NCI-H2107 treated with DMSO at 0.1 percent for 48 hours (cell line): ENCODE measurements around the gene FAF1.
"Not testable (repeated sequence)": the region's sequence is repeated elsewhere in the genome, so short reads cannot be mapped to it uniquely, and the experiment has no call there.

Experiments
- DNase-seq: peaks from one replicate; lab custom pipeline; 2025; ENCODE audit not compliant: unreplicated experiment; lab: John Stamatoyannopoulos, UW

Gene FAF1

DNA sequence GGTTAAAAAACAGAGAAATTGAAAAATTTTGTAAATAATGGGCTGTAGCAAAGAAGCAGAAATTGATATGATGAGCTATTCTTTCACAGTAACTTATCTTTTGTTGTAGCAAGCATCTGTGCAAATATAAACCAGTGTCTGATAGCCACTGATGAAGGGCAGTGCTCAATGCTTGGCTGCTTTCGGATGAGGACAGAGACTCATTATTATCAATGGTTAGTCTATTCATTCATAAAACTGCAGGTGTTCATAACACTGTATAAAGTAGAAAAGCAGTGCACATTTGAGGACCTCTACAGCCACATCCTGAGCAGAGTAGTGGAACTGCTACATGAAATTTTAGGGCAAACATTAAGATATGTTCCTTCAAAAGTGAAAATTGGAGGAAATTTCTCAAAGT lies 107.2 kb downstream of the FAF1 start:
- no peak for DNase-seq

GRCh38 chr1:50851466-50851865 lies 108.6 kb downstream of the FAF1 start:
- DNase-seq: no peak

GRCh38 chr1:50851034-50851433 lies 109.0 kb downstream of the FAF1 start:
- DNase-seq: no peak

DNA sequence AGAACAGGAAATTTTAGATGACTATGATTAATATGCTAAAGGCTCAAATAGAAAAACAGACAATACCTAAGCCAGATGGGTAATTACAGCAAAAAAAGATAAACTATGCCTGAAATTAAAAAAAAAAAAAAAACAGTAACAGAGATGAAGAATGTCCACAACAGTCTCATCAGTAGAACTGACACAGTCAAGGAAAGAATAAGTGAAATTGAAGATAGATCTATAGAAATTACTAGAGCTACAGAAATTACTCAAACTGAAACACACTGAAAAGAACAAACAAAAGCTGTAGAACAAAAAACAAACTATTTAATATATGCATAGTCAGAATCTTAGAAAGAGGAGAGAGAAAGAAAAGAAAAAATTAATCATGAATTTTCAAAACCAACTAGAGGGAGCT lies 112.8 kb downstream of the FAF1 start:
- no peak for DNase-seq

GRCh38 chr1:50846224-50846839 lies 113.7 kb downstream of the FAF1 start:
- DNase-seq: no peak

- no peak for DNase-seq
Measured at GRCh38 chr1:50841791-50842387, 118.2 kb downstream of the FAF1 start.

DNA sequence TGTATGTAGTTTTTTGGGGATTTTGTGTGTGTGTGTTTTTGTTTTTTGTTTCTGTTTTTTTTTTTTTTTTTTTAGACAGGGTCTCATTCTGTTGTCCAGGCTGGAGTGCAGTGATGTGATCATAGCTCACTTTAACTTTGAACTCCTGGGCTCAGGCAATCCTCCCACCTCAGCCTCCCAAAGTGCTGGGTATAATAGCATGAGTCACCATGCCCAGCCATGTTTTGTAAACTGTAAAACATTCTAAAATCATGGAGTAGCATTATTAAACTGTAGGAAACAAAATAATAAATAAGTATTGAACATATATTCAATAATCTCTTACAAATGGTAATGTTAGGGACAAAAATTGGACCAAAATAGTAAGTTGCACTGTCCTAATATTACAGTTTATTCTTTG lies 124.0 kb downstream of the FAF1 start:
- no peak for DNase-seq

- no peak for DNase-seq
Measured at GRCh38 chr1:50833216-50833615, 126.9 kb downstream of the FAF1 start.

DNA sequence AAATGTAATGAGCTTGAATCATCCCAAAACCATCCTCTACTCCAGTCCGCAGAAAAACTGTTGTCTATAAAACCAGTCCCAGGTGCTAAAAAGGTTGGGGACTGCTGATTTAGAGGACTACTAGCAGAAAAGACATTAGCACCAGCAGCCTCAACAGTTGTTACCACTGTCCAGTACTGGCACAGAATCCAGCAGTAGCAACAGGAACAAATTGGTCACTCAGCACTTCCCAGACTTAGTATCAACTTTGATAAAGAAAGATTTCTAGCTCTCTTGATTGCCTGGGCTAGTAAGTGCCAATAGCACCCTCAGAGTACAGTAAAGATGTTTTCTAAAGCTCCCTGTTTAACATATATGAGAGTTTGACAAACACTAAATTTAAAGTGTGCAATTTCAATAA lies 127.9 kb downstream of the FAF1 start:
- no peak for DNase-seq

DNA sequence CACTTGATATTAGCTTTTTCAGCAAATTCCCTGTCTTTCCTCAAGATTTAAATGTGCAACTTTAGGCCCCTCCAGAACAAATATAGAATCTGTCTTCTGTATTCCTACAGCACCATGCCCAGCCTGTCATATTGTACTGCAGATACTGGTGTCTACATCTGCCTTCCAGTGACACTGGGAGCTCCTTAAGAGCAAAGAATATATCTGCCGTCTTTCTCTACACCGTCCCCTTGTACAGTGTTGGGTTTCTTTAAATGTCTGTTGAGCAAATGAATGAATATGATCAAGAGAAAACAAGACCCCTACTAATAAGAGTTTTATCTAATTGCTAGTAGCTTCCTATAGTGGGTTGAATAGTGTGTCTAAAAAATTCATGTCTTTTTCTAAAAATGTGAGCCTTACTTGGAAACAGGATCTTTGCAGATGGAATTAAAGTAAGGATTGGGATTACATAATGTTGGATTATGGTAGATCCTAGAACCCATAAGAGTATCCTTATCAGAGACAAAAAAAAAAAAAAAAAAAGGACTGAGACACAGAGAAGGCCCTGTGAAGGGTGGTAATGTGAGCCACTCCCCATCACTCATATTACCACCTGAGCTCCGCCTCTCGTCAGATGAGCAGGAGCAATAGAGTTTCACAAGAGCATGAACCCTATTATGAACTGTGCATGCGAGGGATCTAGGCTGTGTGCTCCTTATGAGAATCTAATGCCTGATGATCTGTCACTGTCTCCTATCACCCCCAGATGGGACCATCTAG lies 128.6 kb downstream of the FAF1 start:
- no peak for DNase-seq

DNA sequence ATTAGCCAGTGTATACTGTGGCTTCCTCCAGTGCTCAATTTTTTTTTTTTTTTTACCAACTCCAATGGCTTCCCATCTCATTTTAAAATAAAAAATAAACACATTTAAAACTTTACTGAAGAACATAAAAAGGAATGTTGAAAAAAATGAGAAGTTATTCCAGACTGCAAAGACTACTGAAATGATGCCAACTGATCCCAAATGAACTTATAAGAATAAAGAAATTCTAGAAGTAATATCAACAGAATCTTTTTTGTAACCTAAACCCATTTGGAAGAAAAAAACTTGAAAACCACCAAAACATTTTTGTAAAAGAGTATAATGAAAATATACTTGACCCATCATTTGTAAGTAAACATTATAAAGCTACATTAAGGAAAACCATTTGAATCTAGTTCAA lies 129.4 kb downstream of the FAF1 start:
- DNase-seq: no peak

DNA sequence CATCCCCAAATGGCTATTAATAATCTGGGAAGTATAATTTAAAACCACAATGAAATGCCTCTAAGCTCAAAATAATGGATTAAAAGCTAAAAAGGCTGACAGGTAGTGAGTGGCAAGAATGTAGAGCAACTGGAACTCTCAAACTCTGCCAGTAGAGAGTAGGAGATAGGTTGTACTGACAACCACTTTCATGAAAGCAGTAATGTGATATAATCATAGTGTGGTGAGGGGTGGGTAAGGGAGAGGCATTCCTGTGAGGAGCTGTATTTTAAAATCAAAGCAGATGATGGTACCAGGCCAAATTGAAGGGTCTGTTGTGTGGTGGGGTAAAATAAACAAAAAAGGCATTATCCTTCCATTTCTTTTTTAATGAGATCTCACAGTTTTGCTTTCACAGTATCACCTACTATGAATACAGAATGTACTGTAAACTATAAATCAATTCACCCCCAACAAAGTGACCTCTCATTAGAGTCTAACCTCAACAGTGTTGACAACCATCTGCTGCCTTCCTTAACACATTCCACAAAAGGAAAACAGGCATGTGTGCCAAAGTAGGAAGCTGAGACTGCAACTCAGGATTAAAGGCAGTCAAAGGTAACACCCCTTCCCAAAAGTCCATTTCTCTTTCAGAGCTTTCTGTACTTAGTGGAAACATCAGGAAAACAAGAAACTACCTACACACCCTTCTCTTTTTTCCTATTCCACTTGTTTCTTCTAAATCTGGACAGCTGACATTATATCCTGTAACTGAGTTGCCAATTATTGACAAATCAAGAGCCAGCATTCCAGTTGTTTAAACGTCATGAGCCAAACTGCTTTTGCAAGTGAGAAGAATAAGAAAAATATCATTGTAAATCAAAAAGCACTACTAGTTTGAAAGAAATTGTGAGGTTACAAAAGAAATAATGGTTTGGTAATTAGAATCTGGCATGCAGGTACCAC lies 130.8 kb downstream of the FAF1 start:
- DNase-seq: no peak

DNA sequence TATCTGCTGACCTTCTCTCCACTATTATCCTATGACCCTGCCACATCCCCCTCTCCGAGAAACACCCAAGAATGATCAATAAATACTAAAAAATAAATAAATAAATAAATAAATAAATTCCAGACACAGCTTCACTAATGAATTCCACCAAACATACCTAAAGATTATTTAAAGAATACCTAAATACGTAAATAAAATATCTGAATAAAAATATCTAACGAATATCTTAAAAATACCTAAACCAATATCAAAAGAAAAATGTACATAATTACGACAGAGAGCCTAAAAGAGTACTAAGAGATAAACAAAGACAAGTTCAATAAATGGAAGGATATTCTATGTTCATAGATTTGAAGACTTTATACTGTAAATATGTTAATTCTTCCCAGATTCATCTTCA lies 132.5 kb downstream of the FAF1 start:
- DNase-seq: no peak

GRCh38 chr1:50826792-50827191 lies 133.3 kb downstream of the FAF1 start:
- not testable (repeated sequence) for DNase-seq

GRCh38 chr1:50822035-50822776 lies 137.9 kb downstream of the FAF1 start:
- no peak for DNase-seq

GRCh38 chr1:50820545-50820944 lies 139.5 kb downstream of the FAF1 start:
- no peak for DNase-seq

DNA sequence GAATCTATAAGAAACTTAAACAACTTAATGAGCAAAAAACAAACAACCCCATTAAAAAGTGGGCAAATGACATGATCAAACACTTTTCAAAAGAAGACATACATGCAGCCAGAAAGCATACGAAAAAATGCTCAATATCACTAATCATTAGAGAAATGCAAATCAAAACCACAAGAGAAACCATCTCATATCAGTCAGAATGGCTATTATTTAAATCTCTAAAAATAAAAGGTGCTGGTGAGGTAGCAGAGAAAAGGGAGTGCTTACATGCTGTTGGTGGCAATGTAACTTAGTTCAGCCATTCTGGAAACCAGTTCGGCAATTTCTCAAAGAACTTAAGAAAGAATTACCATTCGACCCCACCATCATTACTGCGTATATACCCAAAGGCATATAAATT lies 147.7 kb downstream of the FAF1 start:
- no peak for DNase-seq

DNA sequence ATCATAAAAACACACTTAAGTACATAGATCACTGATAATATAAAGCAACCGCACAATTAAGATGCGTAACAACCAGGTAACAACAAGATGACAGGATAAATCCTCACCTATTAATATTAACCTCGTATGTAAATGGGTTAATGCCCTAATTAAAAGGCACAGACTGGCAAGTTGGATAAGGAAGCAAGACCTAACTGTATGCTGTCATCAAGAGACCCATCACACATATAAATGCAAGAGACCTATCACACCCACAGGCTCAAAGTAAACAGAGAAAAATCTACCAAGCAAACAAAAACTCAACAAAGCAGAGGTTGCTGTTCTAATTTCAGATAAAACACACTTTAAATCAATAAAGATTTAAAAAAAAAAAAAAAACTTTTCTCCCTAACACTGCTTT lies 151.8 kb downstream of the FAF1 start:
- no peak for DNase-seq

GRCh38 chr1:50796272-50796671 lies 163.8 kb downstream of the FAF1 start:
- no peak for DNase-seq

DNA sequence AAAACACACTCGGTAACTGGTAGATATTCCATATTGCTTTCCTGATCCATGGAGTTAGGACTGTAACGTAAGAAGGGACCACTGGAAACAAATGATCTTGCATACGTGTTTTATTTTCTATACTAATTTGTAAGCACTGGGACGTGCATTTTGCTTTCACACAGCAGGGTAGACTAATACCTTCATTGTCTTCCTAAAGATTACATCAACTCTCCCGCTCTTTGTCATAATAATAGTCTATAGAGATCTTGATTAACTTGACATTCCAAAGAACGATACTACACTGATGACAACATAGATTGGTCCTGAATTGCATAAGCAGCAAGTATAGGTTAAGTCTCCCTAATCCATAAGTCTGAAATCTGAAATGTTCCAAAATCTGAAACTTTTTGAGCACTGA lies 166.5 kb downstream of the FAF1 start:
- DNase-seq: no peak

GRCh38 chr1:50787266-50787665 lies 172.8 kb downstream of the FAF1 start:
- DNase-seq: no peak
